Ovary (tissue), 9 donors: ENCODE measurements around the gene THSD7A. TPM values are rescaled to one million over a fixed set of nuclear protein-coding genes. Genes with fewer than 3 reads are reported as not detected.

ENCODE experiments used
- DNase-seq, 5 donors: peaks; one replicate each; pipeline ENCODE4 v3.0.0-alpha.2; 2019 to 2020
- H3K27ac ChIP-seq, 2 donors: fragments of 200-600 bp; one replicate each; pipeline versions ENCODE4 v1.5.1 to v1.8.0; 2019 to 2022
- H3K27me3 ChIP-seq: fragments of 200-600 bp; one replicate; pipeline ENCODE4 v1.8.0; 2022
- H3K36me3 ChIP-seq: fragments of 200-600 bp; sonication (generic); one replicate; pipeline ENCODE4 v1.5.1; 2019
- H3K4me1 ChIP-seq: one replicate; pipeline ENCODE4 v1.8.1; 2013; ENCODE audit warnings: mild to moderate bottlenecking, moderate library complexity; ENCODE audit not compliant: insufficient read depth
- H3K4me3 ChIP-seq: fragments of 200-600 bp; sonication (generic); one replicate; pipeline ENCODE4 v1.5.1; 2017
- H3K9me3 ChIP-seq, 2 donors: fragments of 200-600 bp in 1 of 2; sonication (generic) in 1 of 2; one replicate each; pipeline versions ENCODE4 v1.5.1 to v1.8.1; 2013 to 2019; ENCODE audit warnings: mild to moderate bottlenecking in 1 of 2, moderate library complexity in 1 of 2
- EP300 ChIP-seq: sonication (generic); formaldehyde crosslinking; IDR thresholded peaks from one replicate; pipeline ENCODE4 v1.6.1; 2017; ENCODE audit warnings: antibody characterized with exemption
- POLR2A ChIP-seq: fragments of 450-650 bp; IDR thresholded peaks from one replicate; pipeline ENCODE4 v1.6.1; 2017; ENCODE audit warnings: antibody characterized with exemption, mild to moderate bottlenecking, moderate library complexity
- whole genome bisulfite sequencing, 3 donors: extraction: QIAGEN DNeasy Blood & Tissue Kit in 1 of 3; methylation state at CpG; one replicate each; pipeline versions ENCODE4 v1.1.5 to v1.1.7; 2013 to 2017; 5-methylcytosine and 5-hydroxymethylcytosine counted together
- intact Hi-C, 4 donors: fragments of 100-400 bp; cut with DNase I; formaldehyde crosslinking; loops; one replicate each; pipeline versions ENCODE4 v1.11.0 to v1.15.1; 2022 to 2023
- polyA plus RNA-seq, 2 donors: library from polyadenylated mRNA; stranded (reverse); fragments of 200-250 nt in 1 of 2; fragments of 350-450 nt in 1 of 2; fragmentation: Illumina TruSeq in 1 of 2; extraction: RNeasy Lipid Tissue Mini Kit (QIAGEN cat#74804) in 1 of 2; gene quantifications; one replicate each; pipeline ENCODE4 v1.2.3, GENCODE V29; 2013 to 2014
- total RNA-seq, 7 donors: library from RNA; depleted of rRNA in 2 of 7; stranded (reverse); fragments of >200 nt in 2 of 7; fragmentation: NEBNext Ultra II Directional in 3 of 7; extraction: Animal tissue kit (Norgen Biotek cat#: 25700) in 3 of 7; gene quantifications; one replicate each; pipeline versions ENCODE4 v1.1.0 to v1.2.4, GENCODE V29; 2016 to 2023
- TF ChIP-seq, protein P1 (sequence below), 3 donors: fragments of 450-650 bp in 2 of 3; fragments of 200-600 bp in 1 of 3; IDR thresholded peaks; one replicate each; pipeline versions ENCODE4 v1.5.1 to v1.8.0; 2016 to 2022; ENCODE audit warnings: antibody characterized with exemption in 3 of 3, mild to moderate bottlenecking in 1 of 3
- donor health status: DM: no; HTN: no; CAD: no; lungs with moderate emphysema.
- donor health status: DM: no; HTN: no; CAD: no.
- donor health status: Bipolar disorder and iron deficiency.
- donor health status: DM: yes; HTN: yes; CAD: no.
- donor health status: DM: no; HTN: no; CAD: no.
- donor health status: DM: yes; HTN: yes; CAD: no.

Gene THSD7A
- total and polyA plus RNA-seq, 9 donors: 1.8 to 12.1 (median 3.6) TPM

DNA sequence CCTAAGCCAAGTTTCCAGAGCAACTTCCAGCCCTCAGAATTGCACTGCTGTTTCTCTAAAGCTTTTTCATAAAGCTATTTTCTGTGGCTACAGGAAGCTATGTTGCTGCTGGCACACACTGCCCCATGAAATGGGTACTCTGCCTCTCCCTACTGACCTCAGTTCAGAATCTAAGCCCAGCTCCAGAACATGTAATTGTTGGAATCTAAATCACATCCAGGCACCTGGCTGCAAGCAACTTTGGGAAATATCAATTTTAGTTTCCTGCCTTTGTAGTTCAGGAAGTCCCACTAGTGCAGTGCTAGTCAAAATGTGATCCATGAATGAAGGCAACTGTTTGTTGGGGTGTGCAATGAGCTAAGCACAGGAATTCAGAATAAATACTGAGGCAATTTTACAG, 226.2 kb downstream of the THSD7A start:
- no peak for DNase-seq
- Histone ChIP-seq H3K27me3 (no peaks in the 10 kb centered on the region), H3K36me3 (no peaks in the 10 kb centered on the region), H3K27ac (no peak overlapping the region), H3K4me1 (no peaks in the 10 kb centered on the region), H3K4me3 (no peak overlapping the region), H3K9me3 (no peaks in the 10 kb centered on the region)
- TF ChIP-seq POLR2A (no peak), EP300 (no peak)
- TF ChIP-seq, protein P1, sequence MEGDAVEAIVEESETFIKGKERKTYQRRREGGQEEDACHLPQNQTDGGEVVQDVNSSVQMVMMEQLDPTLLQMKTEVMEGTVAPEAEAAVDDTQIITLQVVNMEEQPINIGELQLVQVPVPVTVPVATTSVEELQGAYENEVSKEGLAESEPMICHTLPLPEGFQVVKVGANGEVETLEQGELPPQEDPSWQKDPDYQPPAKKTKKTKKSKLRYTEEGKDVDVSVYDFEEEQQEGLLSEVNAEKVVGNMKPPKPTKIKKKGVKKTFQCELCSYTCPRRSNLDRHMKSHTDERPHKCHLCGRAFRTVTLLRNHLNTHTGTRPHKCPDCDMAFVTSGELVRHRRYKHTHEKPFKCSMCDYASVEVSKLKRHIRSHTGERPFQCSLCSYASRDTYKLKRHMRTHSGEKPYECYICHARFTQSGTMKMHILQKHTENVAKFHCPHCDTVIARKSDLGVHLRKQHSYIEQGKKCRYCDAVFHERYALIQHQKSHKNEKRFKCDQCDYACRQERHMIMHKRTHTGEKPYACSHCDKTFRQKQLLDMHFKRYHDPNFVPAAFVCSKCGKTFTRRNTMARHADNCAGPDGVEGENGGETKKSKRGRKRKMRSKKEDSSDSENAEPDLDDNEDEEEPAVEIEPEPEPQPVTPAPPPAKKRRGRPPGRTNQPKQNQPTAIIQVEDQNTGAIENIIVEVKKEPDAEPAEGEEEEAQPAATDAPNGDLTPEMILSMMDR (IDR thresholded peaks at IDR 0.05): no peak
- intact Hi-C loops: no loop called here

DNA sequence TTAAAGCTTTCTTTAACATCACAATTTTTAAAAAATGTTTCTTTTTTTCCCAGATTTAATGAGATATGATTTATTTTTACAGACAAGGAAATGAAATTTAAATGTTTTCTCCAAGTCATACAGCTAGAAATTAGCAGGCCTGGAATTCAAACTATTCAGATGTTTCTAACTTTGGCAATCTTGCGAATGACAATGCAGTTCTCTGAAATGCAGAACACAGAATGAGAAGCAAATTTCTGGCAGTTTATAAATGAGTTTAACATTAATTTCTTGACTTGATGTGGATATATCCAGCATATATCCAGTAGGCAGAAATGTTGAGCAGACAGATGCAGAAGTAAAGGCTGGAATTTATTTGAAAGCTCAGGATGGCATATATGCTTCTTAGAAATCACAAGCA, 227.5 kb downstream of the THSD7A start:
- Histone ChIP-seq H3K27me3 (no peaks in the 10 kb centered on the region), H3K4me3 (no peak overlapping the region), H3K9me3 (no peaks in the 10 kb centered on the region), H3K27ac (no peak overlapping the region), H3K36me3 (no peaks in the 10 kb centered on the region), H3K4me1 (no peaks in the 10 kb centered on the region)
- DNase-seq: no peak
- 8 to 13% (median 13%) methylated on average over 1 of the region's 1 CpG for WGBS, 3 donors
- TF ChIP-seq POLR2A (no peak), EP300 (no peak)
- TF ChIP-seq, protein P1 (IDR thresholded peaks at IDR 0.05): no peak
- intact Hi-C loops: no loop called here

DNA sequence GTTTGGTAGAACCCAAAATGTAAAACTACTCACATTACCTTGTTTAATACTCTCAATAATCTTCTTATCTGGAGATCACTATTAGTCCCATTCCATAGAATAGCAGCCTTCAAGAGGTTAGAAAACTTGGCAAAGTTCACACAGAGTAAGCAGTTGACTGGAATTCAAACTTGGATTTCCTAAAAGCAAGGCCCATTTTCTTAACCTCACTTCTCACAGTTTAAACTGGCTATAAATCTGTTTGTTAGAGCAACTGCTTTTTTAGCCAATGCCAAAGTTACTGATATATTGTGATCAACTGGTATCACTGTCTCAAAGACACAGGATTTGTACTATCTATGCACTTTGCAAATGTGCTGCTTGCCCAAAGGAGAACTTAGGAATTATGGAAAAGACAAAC, 230.2 kb downstream of the THSD7A start:
- TF ChIP-seq EP300 (no peak), POLR2A (no peak)
- TF ChIP-seq, protein P1 (IDR thresholded peaks at IDR 0.05): no peak
- Histone ChIP-seq H3K4me1 (no peaks in the 10 kb centered on the region), H3K4me3 (no peak overlapping the region), H3K36me3 (no peaks in the 10 kb centered on the region), H3K9me3 (no peaks in the 10 kb centered on the region), H3K27me3 (no peaks in the 10 kb centered on the region), H3K27ac (no peak overlapping the region)
- no peak for DNase-seq
- intact Hi-C loops: no loop called here

DNA sequence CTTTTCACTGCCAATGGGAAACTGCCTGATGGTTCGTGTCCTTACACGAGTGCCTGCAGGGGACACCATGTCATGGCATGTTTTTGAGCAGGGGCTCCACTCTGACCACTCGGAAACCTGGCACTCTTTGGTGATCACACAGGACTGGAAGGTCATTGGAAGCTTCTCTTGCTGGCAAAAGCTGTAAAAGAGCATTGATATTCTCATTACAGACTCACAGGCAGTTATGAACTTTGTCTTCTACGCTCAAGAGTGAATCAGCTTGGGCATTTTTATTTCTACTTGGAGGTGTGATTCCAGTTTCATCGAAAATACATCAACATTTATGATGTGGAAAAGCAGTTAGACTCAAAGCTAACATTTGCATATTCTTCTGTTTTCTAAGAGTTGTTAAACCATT, 238.7 kb downstream of the THSD7A start:
- no peak overlapping the region for H3K27ac ChIP-seq
- intact Hi-C loops: no loop called here
- 82 to 88% (median 83%) methylated on average over 5 of the region's 5 CpGs for WGBS, 3 donors

More for the DNA sequence above, 238.7 kb downstream of the THSD7A start:
- TF ChIP-seq, protein P1 (IDR thresholded peaks at IDR 0.05): no peak
- TF ChIP-seq POLR2A (no peak), EP300 (no peak)
- H3K27me3 ChIP-seq: no peaks in the 10 kb centered on the region
- no peaks in the 10 kb centered on the region for H3K36me3 ChIP-seq
- H3K9me3 ChIP-seq: no peaks in the 10 kb centered on the region
- H3K4me3 ChIP-seq: no peak overlapping the region
- H3K4me1 ChIP-seq: no peaks in the 10 kb centered on the region
- no peak for DNase-seq
